ENCODE measurements around the gene UBN1.

UBN1 gene, protein sequence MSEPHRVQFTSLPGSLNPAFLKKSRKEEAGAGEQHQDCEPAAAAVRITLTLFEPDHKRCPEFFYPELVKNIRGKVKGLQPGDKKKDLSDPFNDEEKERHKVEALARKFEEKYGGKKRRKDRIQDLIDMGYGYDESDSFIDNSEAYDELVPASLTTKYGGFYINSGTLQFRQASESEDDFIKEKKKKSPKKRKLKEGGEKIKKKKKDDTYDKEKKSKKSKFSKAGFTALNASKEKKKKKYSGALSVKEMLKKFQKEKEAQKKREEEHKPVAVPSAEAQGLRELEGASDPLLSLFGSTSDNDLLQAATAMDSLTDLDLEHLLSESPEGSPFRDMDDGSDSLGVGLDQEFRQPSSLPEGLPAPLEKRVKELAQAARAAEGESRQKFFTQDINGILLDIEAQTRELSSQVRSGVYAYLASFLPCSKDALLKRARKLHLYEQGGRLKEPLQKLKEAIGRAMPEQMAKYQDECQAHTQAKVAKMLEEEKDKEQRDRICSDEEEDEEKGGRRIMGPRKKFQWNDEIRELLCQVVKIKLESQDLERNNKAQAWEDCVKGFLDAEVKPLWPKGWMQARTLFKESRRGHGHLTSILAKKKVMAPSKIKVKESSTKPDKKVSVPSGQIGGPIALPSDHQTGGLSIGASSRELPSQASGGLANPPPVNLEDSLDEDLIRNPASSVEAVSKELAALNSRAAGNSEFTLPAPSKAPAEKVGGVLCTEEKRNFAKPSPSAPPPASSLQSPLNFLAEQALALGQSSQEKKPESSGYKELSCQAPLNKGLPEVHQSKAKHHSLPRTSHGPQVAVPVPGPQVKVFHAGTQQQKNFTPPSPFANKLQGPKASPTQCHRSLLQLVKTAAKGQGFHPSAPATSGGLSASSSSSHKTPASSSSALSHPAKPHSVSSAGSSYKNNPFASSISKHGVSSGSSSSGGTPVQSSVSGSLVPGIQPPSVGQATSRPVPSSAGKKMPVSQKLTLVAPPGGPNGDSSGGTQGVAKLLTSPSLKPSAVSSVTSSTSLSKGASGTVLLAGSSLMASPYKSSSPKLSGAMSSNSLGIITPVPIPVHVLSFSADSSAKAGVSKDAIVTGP (N-terminal part only)

DNA sequence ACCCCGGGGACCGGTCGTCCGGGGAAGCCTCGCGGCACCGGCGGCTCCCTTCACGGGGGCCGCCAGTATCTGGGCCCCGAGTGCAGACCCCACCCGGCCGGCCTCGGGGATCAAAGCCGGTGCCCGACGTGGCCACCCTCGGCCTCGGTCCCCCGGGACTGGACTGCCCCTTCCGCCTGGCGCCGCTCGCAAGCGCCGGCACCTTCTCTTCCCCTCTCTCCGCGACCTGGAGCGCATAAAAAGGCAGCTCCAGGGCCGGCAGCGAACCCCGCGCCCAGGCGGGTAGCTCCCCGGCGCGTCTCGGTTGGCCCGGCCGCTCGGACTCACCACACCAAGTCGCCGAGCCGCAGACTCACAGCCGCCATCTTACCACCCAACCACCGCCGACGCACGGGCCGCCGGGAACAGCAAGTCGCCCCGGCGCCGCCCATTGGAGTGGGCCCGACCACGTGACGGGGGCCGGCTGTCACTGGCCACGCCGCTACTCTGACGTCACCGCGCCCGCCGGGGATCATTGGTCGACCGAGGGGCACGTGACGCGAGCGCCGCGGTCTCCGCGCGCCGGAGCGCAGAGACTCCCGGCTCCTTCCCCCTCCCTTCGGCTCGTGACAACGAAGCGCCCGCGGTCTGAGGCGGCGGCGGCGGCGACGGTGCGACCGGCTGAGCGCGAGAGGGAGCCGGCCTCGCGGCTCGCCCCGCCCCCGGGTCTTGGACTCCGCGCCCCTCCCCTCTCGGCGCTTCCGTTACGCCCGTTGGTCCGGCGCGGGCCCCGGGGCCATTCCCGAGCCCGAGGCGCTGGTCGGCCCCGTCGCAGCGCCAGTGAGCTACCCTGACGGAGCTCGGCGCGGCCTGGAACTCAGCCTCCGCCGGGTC lies at the start of gene UBN1, which contains the start of gene GLYR1:
TSS of gene UBN1 (plus strand) at position 581 of the 873 bp plus-strand sequence. CDS start 5,437 bp downstream, outside the sequence.
TSS of gene GLYR1 (minus strand) at position 388 of the 873 bp plus-strand sequence. CDS start at position 365, 23 bp downstream.
- Histone ChIP-seq H3K36me3 (ENCODE audit: control insufficient read depth in 1 of 2, insufficient read depth in 2 of 2, low read length in 2 of 2) (peaks cover 4 to 29% of the 10 kb centered on the region in 2 donors), H3K4me1 (ENCODE audit: control insufficient read depth in 1 of 2, insufficient read depth in 2 of 2, low read length in 2 of 2) (peaks cover 30 to 34% of the 10 kb centered on the region in 2 donors)

DNA sequence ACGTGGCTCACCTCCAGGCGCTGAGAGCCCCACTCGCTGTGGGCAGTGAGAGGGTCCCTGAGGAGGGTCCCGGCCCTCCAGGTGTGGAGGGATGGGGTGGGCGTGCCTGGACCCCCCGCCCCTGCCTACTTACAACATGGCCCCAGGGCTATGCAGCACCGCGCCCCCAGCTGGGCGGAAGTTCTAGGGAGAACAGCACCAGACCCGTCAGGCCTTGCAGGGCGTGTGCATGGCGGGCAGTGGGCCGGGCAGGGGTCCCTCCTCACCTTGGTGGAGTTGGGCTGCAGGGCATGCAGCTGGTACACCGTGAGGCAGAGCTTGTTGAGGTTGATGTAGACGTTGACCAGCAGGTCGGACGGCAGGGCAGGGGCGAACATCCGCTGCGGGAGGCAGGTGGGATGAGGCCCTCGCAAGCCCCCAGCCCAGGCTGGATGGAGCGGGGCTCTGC lies 49.5 kb upstream of the UBN1 start:
- Histone ChIP-seq H3K4me3 (ENCODE audit: low read depth in 1 of 2, low read length in 2 of 2) (no peak overlapping the region), H3K4me1 (ENCODE audit: control insufficient read depth in 1 of 2, insufficient read depth in 2 of 2, low read length in 2 of 2) (peaks cover 29 to 32% of the 10 kb centered on the region in 2 donors), H3K9me3 (ENCODE audit: control insufficient read depth in 1 of 2, low read length in 2 of 2) (no peaks in the 10 kb centered on the region), H3K9ac (ENCODE audit: low read depth in 1 of 2, low read length in 2 of 2) (no peak overlapping the region), H3K27ac (ENCODE audit: low read depth, low read length) (no peak overlapping the region), H3K27me3 (ENCODE audit: control insufficient read depth in 1 of 2, insufficient read depth in 2 of 2, low read length in 2 of 2) (no peaks in the 10 kb centered on the region), H3K36me3 (ENCODE audit: control insufficient read depth in 1 of 2, insufficient read depth in 2 of 2, low read length in 2 of 2) (peaks cover 0 to 15% of the 10 kb centered on the region in 2 donors)

More for the DNA sequence above, at the start of gene UBN1, which contains the start of gene GLYR1:
- Histone ChIP-seq H3K9ac (ENCODE audit: low read depth in 1 of 2, low read length in 2 of 2) (peak within 1 kb of the TSS; percentile 67 to 81), H3K27me3 (ENCODE audit: control insufficient read depth in 1 of 2, insufficient read depth in 2 of 2, low read length in 2 of 2) (no peaks in the 10 kb centered on the region), H3K9me3 (ENCODE audit: control insufficient read depth in 1 of 2, low read length in 2 of 2) (no peaks in the 10 kb centered on the region), H3K27ac (ENCODE audit: low read depth, low read length) (peak within 1 kb of the TSS; percentile 93), H3K4me3 (ENCODE audit: low read depth in 1 of 2, low read length in 2 of 2) (peak within 1 kb of the TSS; percentile 85)

DNA sequence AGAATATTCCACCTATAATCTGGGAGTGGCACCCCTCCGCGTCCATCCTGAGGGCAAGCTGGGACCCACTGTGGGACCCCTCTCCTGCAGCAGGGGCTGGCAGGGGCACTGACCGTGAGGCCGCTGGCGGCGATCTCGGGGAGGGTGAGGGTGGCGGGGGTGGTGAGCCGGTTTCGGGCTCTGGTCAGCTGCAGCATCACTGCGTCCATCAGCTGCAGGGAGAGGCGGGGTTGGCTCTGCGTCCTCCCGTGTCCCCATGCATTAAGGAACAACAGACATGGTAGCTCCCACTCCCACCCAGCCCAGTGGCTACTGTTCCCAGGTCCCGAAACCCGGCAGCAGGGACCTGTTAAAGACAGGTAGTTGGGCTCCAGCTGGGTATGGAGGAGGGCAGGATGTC lies 48.8 kb upstream of the UBN1 start:
- Histone ChIP-seq H3K4me1 (ENCODE audit: control insufficient read depth in 1 of 2, insufficient read depth in 2 of 2, low read length in 2 of 2) (peaks cover 32 to 34% of the 10 kb centered on the region in 2 donors), H3K27me3 (ENCODE audit: control insufficient read depth in 1 of 2, insufficient read depth in 2 of 2, low read length in 2 of 2) (no peaks in the 10 kb centered on the region), H3K9me3 (ENCODE audit: control insufficient read depth in 1 of 2, low read length in 2 of 2) (no peaks in the 10 kb centered on the region), H3K36me3 (ENCODE audit: control insufficient read depth in 1 of 2, insufficient read depth in 2 of 2, low read length in 2 of 2) (peaks cover 0 to 15% of the 10 kb centered on the region in 2 donors), H3K4me3 (ENCODE audit: low read depth in 1 of 2, low read length in 2 of 2) (no peak overlapping the region), H3K9ac (ENCODE audit: low read depth in 1 of 2, low read length in 2 of 2) (no peak overlapping the region), H3K27ac (ENCODE audit: low read depth, low read length) (no peak overlapping the region)

DNA sequence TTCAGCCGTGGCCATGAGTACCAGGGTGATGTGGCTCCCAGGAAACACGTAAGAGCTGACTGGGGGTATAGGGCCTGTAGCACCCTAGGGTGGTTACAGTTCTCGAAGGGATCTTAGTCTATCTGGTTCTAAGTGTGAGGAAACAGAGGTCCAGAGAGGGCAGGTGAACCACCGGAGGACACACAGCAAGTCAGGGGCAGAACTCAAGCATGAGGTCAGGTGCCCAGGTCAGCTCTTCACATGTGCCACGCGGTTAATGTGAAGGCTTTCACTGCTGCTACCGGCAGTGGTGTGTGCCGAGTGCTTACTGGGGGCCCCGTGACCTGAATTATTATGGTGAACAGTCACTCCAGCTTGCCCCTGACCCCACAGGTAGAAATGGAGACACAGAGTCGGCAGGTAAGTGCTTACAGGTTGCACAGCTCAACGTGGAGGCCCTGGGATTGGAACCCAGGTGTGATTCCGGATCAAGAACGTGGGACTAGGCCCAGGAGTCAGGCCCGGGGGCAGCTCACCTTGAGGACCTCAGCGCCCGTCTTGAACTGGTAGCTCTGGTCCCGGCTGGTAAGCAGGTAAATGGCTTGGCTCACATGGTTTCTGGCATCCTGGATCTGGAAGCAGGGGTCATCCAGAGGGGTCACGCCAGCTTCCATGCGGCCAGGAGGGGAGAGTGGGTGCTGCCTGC lies 48.0 kb upstream of the UBN1 start:
- Histone ChIP-seq H3K9me3 (ENCODE audit: control insufficient read depth in 1 of 2, low read length in 2 of 2) (no peaks in the 10 kb centered on the region), H3K4me1 (ENCODE audit: control insufficient read depth in 1 of 2, insufficient read depth in 2 of 2, low read length in 2 of 2) (peaks cover 32 to 35% of the 10 kb centered on the region in 2 donors), H3K36me3 (ENCODE audit: control insufficient read depth in 1 of 2, insufficient read depth in 2 of 2, low read length in 2 of 2) (peaks cover 0 to 15% of the 10 kb centered on the region in 2 donors), H3K4me3 (ENCODE audit: low read depth in 1 of 2, low read length in 2 of 2) (no peak overlapping the region), H3K27ac (ENCODE audit: low read depth, low read length) (no peak overlapping the region), H3K27me3 (ENCODE audit: control insufficient read depth in 1 of 2, insufficient read depth in 2 of 2, low read length in 2 of 2) (no peaks in the 10 kb centered on the region), H3K9ac (ENCODE audit: low read depth in 1 of 2, low read length in 2 of 2) (no peak overlapping the region)

DNA sequence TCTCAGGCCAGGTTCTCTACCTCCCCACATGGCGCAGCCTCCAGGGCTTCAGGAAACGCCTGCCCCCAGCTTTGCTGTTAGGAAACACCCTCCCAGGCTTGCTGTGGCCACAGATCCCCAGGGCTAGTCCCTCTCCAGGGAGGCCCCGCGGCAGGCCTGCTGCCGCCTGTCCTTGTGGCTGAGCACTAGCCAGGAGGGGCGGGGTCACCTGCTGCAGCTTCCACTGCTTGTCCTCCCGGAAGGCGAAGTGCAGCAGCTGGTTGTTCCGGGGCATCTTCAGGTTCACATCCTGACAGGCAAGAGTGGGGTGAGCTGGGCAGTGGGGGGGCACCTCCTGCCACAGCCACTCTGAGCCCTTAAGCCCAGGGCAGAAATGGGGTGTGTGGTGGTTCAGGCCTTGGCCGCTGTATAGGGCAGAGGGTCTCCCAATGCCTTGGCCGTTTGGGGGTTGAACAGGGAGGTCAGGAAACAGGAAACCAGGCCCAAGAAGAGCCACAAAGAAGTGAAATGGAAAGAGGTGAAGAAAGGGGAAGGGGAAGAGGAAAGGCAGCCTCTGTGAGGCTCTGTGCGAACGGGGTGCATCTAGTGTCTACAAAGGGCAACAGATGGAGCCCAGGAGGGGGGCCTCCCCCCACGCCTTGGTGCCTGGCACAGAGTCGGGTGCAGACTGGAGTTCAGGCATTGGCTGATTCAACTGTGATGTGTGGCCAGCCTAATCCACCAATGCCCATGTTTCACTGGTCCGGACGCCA lies 46.8 kb upstream of the UBN1 start:
- Histone ChIP-seq H3K36me3 (ENCODE audit: control insufficient read depth in 1 of 2, insufficient read depth in 2 of 2, low read length in 2 of 2) (peaks cover 0 to 26% of the 10 kb centered on the region in 2 donors), H3K27me3 (ENCODE audit: control insufficient read depth in 1 of 2, insufficient read depth in 2 of 2, low read length in 2 of 2) (no peaks in the 10 kb centered on the region), H3K4me1 (ENCODE audit: control insufficient read depth in 1 of 2, insufficient read depth in 2 of 2, low read length in 2 of 2) (peaks cover 32 to 35% of the 10 kb centered on the region in 2 donors), H3K9ac (ENCODE audit: low read depth in 1 of 2, low read length in 2 of 2) (peak overlapping the region; percentile 23 to 47), H3K27ac (ENCODE audit: low read depth, low read length) (no peak overlapping the region), H3K4me3 (ENCODE audit: low read depth in 1 of 2, low read length in 2 of 2) (peak overlapping the region; percentile 75 to 81), H3K9me3 (ENCODE audit: control insufficient read depth in 1 of 2, low read length in 2 of 2) (no peaks in the 10 kb centered on the region)

DNA sequence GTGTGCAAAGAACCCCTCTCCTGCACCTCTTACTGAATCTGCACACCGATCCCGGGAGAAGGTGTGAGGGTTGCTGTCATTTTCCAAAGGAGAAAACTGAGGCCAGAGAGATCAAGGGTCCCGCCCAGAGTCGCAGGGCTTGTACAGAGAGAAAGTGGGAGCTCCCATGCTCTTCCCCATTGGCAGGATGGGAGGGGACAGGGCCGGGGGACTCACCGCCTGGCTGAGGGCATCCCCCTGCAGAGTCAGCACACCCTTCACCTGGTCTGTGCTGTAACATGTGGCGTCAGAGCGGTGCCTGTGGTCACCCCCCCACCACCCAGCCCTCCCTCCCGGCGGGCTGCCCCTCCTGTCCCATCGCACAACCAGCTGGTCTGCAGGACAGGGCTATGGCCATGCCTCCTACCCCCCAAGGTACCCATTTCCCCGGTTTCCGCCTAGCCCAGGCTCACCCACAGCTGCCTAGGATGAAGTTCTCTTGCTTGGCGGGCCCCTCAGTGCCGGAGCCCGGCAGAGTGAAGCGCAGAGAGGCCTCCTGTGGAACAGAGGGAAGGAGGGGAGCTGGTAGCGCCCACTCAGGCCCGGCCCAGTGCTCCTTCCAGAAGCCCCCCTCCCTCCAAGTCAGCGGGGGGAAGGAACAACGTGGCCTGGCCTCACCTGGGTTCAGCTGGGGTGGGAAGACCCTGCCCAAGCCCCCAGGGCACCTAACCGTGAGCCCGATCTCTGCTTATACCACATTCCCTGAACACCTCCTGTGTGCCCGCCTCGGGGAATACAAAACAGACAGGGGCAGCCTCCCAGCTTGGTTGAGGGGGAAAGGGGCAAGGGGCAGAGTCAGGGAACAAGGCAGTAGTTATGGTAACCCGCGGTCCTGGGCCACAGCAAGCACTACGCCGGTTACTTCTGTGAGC lies 46.0 kb upstream of the UBN1 start:
- no peaks in the 10 kb centered on the region for H3K9me3 ChIP-seq (ENCODE audit: control insufficient read depth in 1 of 2, low read length in 2 of 2)
- peak overlapping the region; percentile 73 to 88 for H3K9ac ChIP-seq (ENCODE audit: low read depth in 1 of 2, low read length in 2 of 2)
- H3K4me3 ChIP-seq (ENCODE audit: low read depth in 1 of 2, low read length in 2 of 2), result peak overlapping the region; percentile 75 to 81
- H3K27me3 ChIP-seq (ENCODE audit: control insufficient read depth in 1 of 2, insufficient read depth in 2 of 2, low read length in 2 of 2), result no peaks in the 10 kb centered on the region
- H3K36me3 ChIP-seq (ENCODE audit: control insufficient read depth in 1 of 2, insufficient read depth in 2 of 2, low read length in 2 of 2), result peaks cover 0 to 32% of the 10 kb centered on the region in 2 donors
- H3K27ac ChIP-seq (ENCODE audit: low read depth, low read length), result peak overlapping the region; percentile 89
- H3K4me1 ChIP-seq (ENCODE audit: control insufficient read depth in 1 of 2, insufficient read depth in 2 of 2, low read length in 2 of 2), result peaks cover 32 to 35% of the 10 kb centered on the region in 2 donors

DNA sequence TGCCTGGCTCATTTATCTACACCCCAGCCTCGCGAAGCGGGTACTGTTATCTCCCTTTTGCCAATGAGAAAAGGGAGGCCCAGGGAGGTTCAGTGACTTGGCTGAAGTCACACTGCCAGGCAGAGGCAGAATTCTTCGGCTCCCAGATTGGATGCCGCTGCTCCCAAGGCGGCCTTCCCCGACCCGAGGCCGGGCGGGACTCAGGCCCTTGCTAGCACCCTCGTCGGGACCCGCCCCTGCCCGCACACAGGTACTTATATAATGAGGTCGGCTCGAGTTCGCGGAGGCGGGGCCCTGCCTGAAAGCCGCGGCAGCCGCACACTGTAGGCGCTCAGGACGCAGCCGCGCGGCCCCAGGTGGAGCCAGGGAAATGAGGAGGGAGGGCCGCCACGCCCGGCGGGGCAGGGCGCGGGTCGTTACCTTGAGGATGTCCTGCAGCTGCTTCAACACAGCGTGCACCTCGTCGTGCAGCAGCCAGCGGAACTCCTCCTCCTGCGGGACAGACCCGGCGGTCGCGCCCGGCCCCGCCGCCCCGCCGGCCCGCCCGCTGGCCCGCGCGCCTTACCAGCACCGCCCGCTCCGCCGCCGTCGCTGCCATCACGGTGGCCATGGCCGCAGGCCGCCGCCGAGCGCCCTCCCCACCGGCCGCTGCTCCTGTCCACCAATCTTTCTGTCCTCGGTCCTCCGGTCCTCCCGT lies 45.2 kb upstream of the UBN1 start, which contains the start of gene ROGDI:
TSS of gene ROGDI (minus strand) at position 672 of the 697 bp plus-strand sequence. CDS start at position 610, 62 bp downstream.
- peak within 1 kb of the TSS; percentile 73 to 88 for H3K9ac ChIP-seq (ENCODE audit: low read depth in 1 of 2, low read length in 2 of 2)

More for the DNA sequence above, 45.2 kb upstream of the UBN1 start, which contains the start of gene ROGDI:
- Histone ChIP-seq H3K9me3 (ENCODE audit: control insufficient read depth in 1 of 2, low read length in 2 of 2) (no peaks in the 10 kb centered on the region), H3K27ac (ENCODE audit: low read depth, low read length) (peak within 1 kb of the TSS; percentile 89), H3K36me3 (ENCODE audit: control insufficient read depth in 1 of 2, insufficient read depth in 2 of 2, low read length in 2 of 2) (peaks cover 0 to 36% of the 10 kb centered on the region in 2 donors), H3K4me1 (ENCODE audit: control insufficient read depth in 1 of 2, insufficient read depth in 2 of 2, low read length in 2 of 2) (peaks cover 27 to 32% of the 10 kb centered on the region in 2 donors), H3K27me3 (ENCODE audit: control insufficient read depth in 1 of 2, insufficient read depth in 2 of 2, low read length in 2 of 2) (no peaks in the 10 kb centered on the region), H3K4me3 (ENCODE audit: low read depth in 1 of 2, low read length in 2 of 2) (peak within 1 kb of the TSS; percentile 75 to 81)
